GM10266 (cell line): ENCODE measurements around the gene STAT1.

Experiments used
- DNase-seq: peaks from one replicate; pipeline ENCODE4 v3.0.0; 2012; ENCODE audit errors: extremely low spot score
- TF ChIP-seq, protein P1 (sequence below): IDR thresholded peaks from 2 replicates; pipeline ENCODE4 v1.5.1; 2012; ENCODE audit warnings: mild to moderate bottlenecking, low read depth; ENCODE audit not compliant: control insufficient read depth, insufficient read depth; ENCODE audit errors: missing control alignments

The STAT1 gene

DNA sequence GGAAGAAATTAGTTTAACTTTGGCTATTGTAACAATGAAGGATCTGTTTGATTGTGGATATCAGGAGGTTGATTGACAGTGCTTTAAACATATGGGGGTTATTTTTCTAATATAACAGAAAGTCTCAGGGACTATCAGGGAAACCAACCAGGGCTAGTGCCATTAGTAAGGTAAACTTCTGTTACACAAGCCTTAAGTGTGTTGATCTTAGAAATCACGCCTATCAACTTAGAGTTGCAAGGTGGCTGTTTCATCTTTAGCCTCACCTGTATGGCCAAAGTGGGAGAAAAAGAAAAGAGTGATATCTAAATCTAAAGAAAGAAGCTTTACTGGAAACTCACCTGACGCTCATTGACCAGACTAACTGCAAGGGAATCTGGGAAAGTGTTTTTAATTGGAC is 71.3 kb downstream of the STAT1 start:
- no peak for DNase-seq
- TF ChIP-seq, protein P1, sequence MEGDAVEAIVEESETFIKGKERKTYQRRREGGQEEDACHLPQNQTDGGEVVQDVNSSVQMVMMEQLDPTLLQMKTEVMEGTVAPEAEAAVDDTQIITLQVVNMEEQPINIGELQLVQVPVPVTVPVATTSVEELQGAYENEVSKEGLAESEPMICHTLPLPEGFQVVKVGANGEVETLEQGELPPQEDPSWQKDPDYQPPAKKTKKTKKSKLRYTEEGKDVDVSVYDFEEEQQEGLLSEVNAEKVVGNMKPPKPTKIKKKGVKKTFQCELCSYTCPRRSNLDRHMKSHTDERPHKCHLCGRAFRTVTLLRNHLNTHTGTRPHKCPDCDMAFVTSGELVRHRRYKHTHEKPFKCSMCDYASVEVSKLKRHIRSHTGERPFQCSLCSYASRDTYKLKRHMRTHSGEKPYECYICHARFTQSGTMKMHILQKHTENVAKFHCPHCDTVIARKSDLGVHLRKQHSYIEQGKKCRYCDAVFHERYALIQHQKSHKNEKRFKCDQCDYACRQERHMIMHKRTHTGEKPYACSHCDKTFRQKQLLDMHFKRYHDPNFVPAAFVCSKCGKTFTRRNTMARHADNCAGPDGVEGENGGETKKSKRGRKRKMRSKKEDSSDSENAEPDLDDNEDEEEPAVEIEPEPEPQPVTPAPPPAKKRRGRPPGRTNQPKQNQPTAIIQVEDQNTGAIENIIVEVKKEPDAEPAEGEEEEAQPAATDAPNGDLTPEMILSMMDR, result no peak

DNA sequence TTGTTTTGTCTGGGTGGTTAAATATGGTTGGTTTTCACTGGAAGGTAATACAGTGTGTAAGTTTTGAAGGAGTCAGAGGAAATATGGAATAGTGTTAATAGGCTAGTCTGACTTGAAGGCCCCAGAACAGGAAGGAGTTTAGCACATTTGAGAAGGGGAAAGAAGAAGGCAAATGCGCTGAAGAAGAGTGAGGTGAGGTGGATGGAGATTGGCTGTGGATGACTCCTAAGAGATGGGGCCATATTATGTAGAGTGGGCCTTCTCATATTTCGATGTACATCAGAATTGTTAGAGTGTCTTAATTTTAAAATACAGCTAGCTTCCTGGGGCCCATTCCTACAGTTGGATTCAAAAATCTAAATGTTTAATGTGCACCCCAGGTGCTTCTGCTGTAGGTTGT is 72.4 kb downstream of the STAT1 start:
- TF ChIP-seq, protein P1, result no peak
- DNase-seq, result no peak

DNA sequence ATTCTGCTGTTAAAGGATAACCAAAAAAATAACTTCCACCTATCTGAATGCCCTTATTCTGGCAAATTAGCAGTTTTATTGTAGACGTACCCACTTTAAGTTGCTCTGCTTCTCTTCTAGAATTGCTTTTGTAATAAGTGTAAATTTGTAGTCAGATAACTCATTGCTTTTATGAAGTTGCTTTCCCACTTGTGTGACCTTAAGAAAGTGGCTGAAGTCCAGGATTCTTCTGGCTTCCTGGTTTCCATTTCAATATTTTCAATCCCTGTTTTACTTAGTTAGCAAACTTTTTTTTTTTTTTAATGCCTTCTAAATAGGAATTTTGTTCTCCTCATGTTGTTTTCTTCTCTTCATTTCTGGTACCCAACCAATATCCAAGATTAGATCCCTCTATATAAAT is 73.5 kb downstream of the STAT1 start:
- no peak for DNase-seq

DNA sequence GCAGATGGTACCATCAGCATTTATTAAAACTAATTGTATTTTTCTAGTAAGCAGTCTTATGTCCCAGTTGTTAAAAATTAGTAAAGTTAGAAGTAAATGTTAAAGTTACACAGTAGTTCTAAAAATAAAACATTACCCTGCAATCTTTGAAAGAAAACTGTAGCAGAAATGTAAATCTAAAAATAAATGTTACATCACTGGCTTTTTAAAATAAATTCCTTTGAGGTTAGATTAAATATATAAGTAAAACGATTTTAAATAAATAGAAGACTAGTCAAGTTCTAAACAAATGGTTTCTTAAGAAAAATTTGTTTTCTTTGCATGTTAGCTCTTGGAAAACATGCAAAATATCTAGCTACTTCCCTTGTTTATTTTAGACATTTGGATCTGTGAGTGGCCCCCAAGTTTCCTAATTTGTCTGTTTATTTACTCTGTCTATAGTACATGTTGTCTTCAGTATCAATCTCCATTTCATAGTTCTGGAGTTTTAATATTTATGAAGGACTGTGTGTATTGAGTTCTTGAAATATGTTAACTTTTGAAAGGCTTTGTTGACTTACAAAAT is 75.1 kb downstream of the STAT1 start:
- TF ChIP-seq, protein P1, result no peak
- no peak for DNase-seq

More for the DNA sequence above, 73.5 kb downstream of the STAT1 start:
- TF ChIP-seq, protein P1, result no peak

DNA sequence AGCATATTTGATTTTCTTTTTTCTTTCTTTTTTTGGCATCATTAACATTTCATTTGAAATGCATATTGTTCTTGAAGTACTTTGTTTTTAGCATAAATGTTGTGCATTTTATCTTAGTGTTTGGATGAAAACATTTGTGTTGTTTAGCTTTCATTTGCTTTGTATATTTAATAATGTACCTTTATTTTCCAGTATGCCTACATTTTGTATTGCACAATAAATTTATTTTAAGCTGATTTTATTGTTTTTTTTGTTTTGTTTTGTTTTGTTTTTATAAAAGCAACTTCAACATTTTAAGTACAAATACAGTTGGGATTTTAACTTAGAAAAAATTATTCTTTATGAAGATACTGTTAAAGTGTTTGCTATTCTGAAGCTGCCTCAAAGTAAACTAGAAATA is 78.9 kb downstream of the STAT1 start:
- DNase-seq, result no peak
- TF ChIP-seq, protein P1, result no peak

DNA sequence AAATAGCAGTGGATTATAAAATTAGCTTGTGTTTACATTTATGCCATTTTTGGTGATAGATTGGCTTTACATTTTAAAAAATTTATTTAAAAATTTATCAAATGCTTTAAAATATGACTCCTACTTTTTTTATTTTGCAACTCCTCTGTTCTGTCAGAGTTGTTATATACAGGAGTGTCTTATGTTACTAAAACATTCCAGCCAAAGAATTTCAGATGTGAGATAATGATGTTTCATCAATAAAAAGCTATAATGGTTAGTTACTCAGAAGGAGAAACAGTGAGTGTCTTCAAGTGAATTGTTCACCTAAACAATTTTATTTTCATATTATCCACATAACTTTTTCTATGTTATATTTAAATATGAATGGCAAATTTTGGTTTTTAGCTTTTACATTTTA is 80.6 kb downstream of the STAT1 start:
- TF ChIP-seq, protein P1, result no peak
- no peak for DNase-seq

DNA sequence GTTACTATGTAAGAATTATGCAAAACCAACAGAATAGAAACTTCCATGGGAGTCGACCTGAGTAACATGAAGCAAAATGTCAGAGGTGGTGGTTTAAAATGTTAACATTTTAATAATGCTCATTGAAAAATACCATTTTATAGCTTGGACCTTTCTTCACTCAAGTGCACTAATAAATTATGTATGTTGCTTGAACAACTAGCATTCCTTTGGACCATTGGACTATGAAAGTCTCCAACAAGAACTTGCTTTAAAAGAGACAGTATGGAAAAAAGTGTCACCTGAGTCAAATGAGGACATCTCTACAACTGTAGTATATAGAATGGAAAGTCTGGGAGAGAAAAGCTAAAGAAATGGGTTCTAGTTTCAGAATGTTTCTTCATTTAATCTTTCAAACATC is 81.5 kb downstream of the STAT1 start:
- TF ChIP-seq, protein P1, result no peak
- DNase-seq, result no peak
